Keratinocyte (primary cell): ENCODE results near the gene RGS6.

ENCODE experiments used
- CTCF ChIP-seq, 3 experiments: IDR thresholded peaks in 1 of 3; conservative IDR thresholded peaks in 1 of 3; optimal IDR thresholded peaks in 1 of 3; 2 replicates in 2 of 3; 3 replicates in 1 of 3; pipeline versions ENCODE3 to v1.5.1; 2011; ENCODE audit warnings: low read length in 3 of 3, mild to moderate bottlenecking in 3 of 3, moderate library complexity in 2 of 3, control low read depth in 1 of 3, inconsistent platforms in 1 of 3; ENCODE audit not compliant: insufficient read depth in 2 of 3; ENCODE audit errors: extremely low read depth in 1 of 3
- EZH2 ChIP-seq: IDR thresholded peaks from one replicate; pipeline ENCODE4 v1.6.1; 2012; ENCODE audit warnings: inconsistent platforms, mild to moderate bottlenecking, low read length, moderate library complexity

GRCh38 chr14:72060460-72060859 is 128.2 kb downstream of the RGS6 start:
- TF ChIP-seq EZH2 (no peak), CTCF (optimal IDR thresholded peaks at IDR 0.05 in 1 of 3, IDR thresholded peaks at IDR 0.05 in 1 of 3, conservative IDR thresholded peaks at IDR 0.05 in 1 of 3; ENCODE audit: extremely low read depth in 1 of 3, insufficient read depth in 2 of 3, low read length in 3 of 3) (no peak)
